ENCODE data around the gene MFSD1. TPM values are rescaled to one million over a fixed set of nuclear protein-coding genes. Genes with fewer than 3 reads are reported as not detected.

Gene MFSD1
- total RNA-seq, 4 donors from 2014 or later: 18.6 to 33.5 (median 25.2) TPM

GRCh38 chr3:158794936-158795518 is 6.8 kb upstream of the MFSD1 start:
- intact Hi-C loops (cut with DNase I; ENCODE audit: low total_unique reads): loop anchor here (5.0 kb wide), 1 partner anchor 138 kb away; no protein-coding TSS in a partner anchor
- H3K4me1 ChIP-seq: peaks cover 0 to 4% of the 10 kb centered on the region in 2 donors
- no peaks in the 10 kb centered on the region for H3K9me3 ChIP-seq
- TF ChIP-seq POLR2A (IDR thresholded peaks at IDR 0.05): no peak
- TF ChIP-seq, protein P1, sequence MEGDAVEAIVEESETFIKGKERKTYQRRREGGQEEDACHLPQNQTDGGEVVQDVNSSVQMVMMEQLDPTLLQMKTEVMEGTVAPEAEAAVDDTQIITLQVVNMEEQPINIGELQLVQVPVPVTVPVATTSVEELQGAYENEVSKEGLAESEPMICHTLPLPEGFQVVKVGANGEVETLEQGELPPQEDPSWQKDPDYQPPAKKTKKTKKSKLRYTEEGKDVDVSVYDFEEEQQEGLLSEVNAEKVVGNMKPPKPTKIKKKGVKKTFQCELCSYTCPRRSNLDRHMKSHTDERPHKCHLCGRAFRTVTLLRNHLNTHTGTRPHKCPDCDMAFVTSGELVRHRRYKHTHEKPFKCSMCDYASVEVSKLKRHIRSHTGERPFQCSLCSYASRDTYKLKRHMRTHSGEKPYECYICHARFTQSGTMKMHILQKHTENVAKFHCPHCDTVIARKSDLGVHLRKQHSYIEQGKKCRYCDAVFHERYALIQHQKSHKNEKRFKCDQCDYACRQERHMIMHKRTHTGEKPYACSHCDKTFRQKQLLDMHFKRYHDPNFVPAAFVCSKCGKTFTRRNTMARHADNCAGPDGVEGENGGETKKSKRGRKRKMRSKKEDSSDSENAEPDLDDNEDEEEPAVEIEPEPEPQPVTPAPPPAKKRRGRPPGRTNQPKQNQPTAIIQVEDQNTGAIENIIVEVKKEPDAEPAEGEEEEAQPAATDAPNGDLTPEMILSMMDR (IDR thresholded peaks at IDR 0.05 in 4 of 5, conservative IDR thresholded peaks at IDR 0.05 in 1 of 5): peak in 3 of 5 experiments; percentile 22 to 49 (median 35)
- H3K4me3 ChIP-seq: no peak overlapping the region
- in situ Hi-C loops (cut with MboI; ENCODE audit: low sequenced_read_pairs in 4 of 4): loop anchor here (5.0 to 25.0 kb wide), 4 partner anchors 68 to 133 kb away; partner anchors contain the start of gene LXN (in 1 of the 4)
- H3K36me3 ChIP-seq: no peaks in the 10 kb centered on the region
- ATAC-seq: no peak
- H3K27me3 ChIP-seq: no peaks in the 10 kb centered on the region
- H3K27ac ChIP-seq: no peak overlapping the region
- DNase-seq: no peak

DNA sequence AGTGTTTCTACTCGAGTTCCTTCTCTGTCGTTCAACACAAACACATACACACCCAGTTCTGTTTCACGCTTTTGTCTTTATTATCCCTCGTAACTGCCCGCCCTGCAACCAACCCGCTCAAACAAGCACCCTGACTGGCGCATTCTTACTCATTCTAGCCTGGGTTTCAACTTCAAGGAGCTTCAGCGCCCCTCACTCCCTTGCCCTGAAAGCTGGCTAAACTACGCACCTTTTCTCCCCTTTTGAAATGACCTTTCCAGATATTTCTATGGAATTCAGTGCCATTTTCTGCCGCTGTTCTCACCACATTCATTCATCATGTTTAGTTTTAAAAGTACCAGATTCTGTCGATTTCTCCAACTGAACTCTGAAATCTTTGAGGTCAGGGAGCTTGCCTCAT is 653 bp upstream of the MFSD1 start:
- no peak for DNase-seq
- Histone ChIP-seq H3K27me3 (no peaks in the 10 kb centered on the region), H3K4me3 (peak overlapping the region; percentile 68 to 99 (median 92)), H3K9me3 (no peaks in the 10 kb centered on the region), H3K36me3 (no peaks in the 10 kb centered on the region), H3K27ac (peak overlapping the region; percentile 80 to 95 (median 86)), H3K4me1 (peaks cover 16 to 30% of the 10 kb centered on the region in 2 donors)
- in situ Hi-C loops (cut with MboI; ENCODE audit: low sequenced_read_pairs in 4 of 4): no loop called here
- ATAC-seq: peak; percentile 5
- TF ChIP-seq, protein P1 (IDR thresholded peaks at IDR 0.05 in 4 of 5, conservative IDR thresholded peaks at IDR 0.05 in 1 of 5): no peak
- no peak for TF ChIP-seq POLR2A (IDR thresholded peaks at IDR 0.05)
- intact Hi-C loops (cut with DNase I; ENCODE audit: low total_unique reads): loop anchor here (5.0 to 10.0 kb wide), 3 partner anchors 159 to 1596 kb away; partner anchors contain the start of genes GFM1, IFT80, MLF1 and SMC4

DNA sequence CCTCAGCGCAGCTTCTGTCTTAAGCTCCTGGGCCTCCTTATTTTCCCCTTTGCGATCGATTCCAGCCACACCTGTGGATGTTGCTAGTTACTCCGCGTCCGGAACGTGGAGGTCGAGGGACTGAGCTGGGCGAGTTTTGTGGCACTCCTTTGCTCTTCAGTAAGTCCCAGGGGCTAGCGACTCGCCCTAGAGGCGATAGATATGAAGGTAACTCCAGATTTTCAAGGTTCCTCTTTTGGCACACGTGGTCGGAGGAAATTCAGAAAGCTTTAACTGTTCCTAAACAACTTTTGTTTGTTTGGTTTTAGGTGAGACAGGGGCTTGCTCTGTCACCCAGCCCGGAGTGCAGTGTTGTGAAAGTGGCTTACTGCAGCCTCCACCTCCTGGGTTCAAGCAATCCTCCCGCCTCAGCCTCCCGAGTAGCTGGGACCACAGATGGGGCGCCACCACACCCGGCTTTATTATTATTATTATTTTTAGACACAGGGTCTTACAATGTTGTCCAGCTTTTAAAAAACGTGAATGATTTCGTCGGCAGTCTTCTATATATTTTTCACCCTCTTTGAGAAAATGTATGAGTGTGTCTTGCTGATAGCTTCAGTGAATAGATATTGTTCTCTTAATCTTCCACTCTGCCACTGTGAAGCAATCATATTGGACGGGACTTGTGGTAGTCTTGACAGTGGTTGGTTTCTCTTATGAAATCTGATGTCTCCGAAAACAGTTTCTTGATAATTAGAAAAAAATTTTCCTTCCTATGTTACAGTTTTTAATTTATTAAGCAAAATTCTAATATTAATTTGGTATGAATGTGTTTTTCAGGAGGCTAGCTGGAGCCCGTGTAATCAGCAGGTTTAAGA is 785 bp downstream of the MFSD1 start:
- peaks cover 0 to 7% of the 10 kb centered on the region in 2 donors for H3K36me3 ChIP-seq
- intact Hi-C loops (cut with DNase I; ENCODE audit: low total_unique reads): loop anchor here (5.0 to 10.0 kb wide), 3 partner anchors 160 to 1595 kb away; partner anchors contain the start of genes GFM1, IFT80, MLF1 and SMC4
- TF ChIP-seq, protein P1 (IDR thresholded peaks at IDR 0.05 in 4 of 5, conservative IDR thresholded peaks at IDR 0.05 in 1 of 5): no peak
- no peak for TF ChIP-seq POLR2A (IDR thresholded peaks at IDR 0.05)
- in situ Hi-C loops (cut with MboI; ENCODE audit: low sequenced_read_pairs in 4 of 4): no loop called here
- peak in 1 of 2 donors; percentile 13 for DNase-seq
- H3K4me1 ChIP-seq: peaks cover 16 to 30% of the 10 kb centered on the region in 2 donors
- peak overlapping the region; percentile 68 to 99 (median 92) for H3K4me3 ChIP-seq
- no peaks in the 10 kb centered on the region for H3K9me3 ChIP-seq
- ATAC-seq: peak in 1 of 2 donors; percentile 14
- peak overlapping the region; percentile 80 to 95 (median 86) for H3K27ac ChIP-seq
- H3K27me3 ChIP-seq: no peaks in the 10 kb centered on the region

DNA sequence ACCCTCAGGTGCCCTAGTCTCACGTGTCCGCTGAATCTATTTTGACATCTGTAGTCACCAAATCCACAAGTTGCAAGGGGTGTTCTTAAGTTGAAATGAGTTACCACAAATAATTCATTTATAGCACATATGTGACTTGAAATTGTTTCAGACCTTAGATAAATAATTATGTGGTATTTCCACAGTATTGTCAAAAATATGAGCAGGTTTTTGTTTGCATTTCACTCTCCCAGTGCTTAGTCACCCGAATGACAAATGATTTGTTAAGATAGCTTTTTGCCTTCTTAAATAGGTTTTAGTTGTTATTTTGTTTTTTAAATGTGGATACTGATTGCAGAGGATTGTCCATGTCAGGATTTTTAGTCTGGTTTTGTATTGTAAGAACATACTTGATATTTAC is 2.6 kb downstream of the MFSD1 start:
- TF ChIP-seq, protein P1 (IDR thresholded peaks at IDR 0.05 in 4 of 5, conservative IDR thresholded peaks at IDR 0.05 in 1 of 5): no peak
- TF ChIP-seq POLR2A (IDR thresholded peaks at IDR 0.05): no peak
- H3K36me3 ChIP-seq: peaks cover 0 to 21% of the 10 kb centered on the region in 2 donors
- H3K4me3 ChIP-seq: no peak overlapping the region
- H3K4me1 ChIP-seq: peaks cover 16 to 30% of the 10 kb centered on the region in 2 donors
- H3K27ac ChIP-seq: no peak overlapping the region
- in situ Hi-C loops (cut with MboI; ENCODE audit: low sequenced_read_pairs in 4 of 4): no loop called here
- ATAC-seq (no peak), DNase-seq (no peak)
- intact Hi-C loops (cut with DNase I; ENCODE audit: low total_unique reads): loop anchor here (5.0 to 10.0 kb wide), 3 partner anchors 162 to 1593 kb away; partner anchors contain the start of genes GFM1, IFT80, MLF1 and SMC4
- H3K9me3 ChIP-seq: no peaks in the 10 kb centered on the region
- H3K27me3 ChIP-seq: no peaks in the 10 kb centered on the region
